Measurements from ENCODE around the gene RABEP1.

DNA sequence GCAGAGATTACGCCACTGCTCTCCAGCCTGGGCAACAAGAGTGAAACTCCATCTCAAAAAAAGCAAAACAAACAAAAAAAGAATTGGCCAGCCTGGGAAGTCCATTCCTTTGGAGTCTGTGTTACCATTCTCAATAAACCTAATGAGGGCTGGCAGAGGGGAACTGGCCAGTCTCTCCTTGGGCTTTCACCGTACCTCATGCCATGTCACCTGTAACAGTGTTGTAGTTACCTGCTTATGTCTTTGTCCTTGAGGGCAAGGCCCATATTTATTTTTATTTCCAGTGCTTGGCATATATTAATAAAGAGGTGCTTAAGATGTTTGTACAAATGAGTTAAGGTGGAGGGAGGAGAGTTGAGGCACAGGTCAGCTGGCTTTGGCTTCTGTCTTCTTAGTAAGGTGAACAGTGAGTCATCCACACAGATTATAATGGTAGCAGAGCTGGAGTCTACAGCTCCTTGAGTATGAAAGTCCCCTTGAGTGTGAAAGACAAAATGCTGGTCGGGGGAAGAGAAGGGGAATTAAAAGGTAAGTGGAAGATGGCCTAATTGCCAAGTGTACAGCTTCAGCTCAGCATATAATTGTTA is 148.4 kb downstream of the RABEP1 start:
- TF ChIP-seq, protein P1, sequence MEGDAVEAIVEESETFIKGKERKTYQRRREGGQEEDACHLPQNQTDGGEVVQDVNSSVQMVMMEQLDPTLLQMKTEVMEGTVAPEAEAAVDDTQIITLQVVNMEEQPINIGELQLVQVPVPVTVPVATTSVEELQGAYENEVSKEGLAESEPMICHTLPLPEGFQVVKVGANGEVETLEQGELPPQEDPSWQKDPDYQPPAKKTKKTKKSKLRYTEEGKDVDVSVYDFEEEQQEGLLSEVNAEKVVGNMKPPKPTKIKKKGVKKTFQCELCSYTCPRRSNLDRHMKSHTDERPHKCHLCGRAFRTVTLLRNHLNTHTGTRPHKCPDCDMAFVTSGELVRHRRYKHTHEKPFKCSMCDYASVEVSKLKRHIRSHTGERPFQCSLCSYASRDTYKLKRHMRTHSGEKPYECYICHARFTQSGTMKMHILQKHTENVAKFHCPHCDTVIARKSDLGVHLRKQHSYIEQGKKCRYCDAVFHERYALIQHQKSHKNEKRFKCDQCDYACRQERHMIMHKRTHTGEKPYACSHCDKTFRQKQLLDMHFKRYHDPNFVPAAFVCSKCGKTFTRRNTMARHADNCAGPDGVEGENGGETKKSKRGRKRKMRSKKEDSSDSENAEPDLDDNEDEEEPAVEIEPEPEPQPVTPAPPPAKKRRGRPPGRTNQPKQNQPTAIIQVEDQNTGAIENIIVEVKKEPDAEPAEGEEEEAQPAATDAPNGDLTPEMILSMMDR (conservative IDR thresholded peaks at IDR 0.05; ENCODE audit: low read depth in 2 of 2) = no peak
- no peak for TF ChIP-seq EZH2 (IDR thresholded peaks at IDR 0.05; ENCODE audit: low read depth, unreplicated experiment)

All from GM23338 (cell line).